RKO (cell line): Measurements from ENCODE around the gene MYO9B.
"Not testable (repeated sequence)": the region's sequence is repeated elsewhere in the genome, so short reads cannot be mapped to it uniquely, and the experiment has no call there.

ENCODE experiments used
- DNase-seq: peaks from one replicate; pipeline ENCODE4 v3.0.0-alpha.2; 2016; ENCODE audit warnings: low spot score

The MYO9B gene

GRCh38 chr19:17144771-17145170, 69.2 kb downstream of the MYO9B start:
- not testable (repeated sequence) for DNase-seq

DNA sequence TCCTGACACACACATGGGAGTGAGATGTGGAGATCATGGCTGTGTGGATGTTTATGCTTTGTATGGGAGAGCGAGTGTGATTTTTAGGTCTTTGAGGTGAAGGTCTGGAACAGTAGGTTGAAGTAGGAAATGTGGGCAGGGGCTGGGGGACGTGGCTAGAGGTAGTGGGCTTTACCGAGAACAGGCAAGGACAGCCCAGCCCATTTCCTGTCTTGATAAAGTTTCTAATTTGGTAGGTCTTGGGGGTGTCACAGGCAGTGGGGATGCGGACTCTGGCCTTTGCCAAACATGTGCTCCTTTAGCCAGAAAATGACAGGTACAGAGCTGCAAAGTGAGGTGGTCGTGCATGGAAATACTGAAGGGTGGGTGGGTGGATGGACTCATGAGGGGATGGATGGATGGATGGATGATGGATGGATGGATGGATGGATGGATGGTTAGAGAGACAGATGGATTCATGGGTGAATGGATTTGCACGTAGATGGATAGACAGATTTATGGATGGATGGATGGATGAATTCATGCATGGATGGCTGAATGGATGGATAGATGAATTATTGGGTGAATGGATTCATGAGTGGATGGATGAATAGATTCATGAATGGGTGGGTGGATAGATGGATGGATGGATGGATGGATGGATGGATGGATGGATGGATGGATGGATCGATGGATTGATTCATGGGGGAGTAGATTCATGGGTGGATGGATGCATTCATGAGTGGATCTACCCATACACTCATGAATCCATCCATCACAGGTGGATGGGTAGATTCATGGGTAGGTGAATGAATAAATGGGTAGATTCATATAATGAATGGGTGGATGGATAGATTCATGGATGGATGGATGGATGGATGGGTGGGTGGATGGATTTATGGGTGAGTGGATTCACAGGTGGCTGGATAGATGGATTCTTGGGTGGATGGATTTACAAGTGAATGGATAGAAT, 70.2 kb downstream of the MYO9B start:
- DNase-seq = no peak

DNA sequence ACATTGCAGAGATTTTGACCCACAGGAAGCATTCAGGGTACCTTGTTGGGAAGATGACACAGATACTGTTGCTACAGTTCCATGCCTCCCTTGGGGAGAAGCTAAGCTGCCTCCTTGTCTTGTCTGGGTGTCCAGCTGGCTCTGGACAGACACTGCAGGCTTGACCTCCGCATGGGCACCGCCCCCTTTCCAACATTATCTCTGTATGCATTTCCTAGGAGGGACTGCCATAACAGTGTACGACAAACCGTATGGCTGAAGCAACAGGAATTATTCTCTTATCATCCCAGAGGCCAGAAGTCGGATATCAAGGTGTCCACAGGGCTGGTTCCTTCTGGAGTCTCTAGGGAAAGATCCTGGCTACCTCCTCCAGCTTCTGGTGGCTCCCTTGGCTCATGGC, 72.6 kb downstream of the MYO9B start:
- no peak for DNase-seq

DNA sequence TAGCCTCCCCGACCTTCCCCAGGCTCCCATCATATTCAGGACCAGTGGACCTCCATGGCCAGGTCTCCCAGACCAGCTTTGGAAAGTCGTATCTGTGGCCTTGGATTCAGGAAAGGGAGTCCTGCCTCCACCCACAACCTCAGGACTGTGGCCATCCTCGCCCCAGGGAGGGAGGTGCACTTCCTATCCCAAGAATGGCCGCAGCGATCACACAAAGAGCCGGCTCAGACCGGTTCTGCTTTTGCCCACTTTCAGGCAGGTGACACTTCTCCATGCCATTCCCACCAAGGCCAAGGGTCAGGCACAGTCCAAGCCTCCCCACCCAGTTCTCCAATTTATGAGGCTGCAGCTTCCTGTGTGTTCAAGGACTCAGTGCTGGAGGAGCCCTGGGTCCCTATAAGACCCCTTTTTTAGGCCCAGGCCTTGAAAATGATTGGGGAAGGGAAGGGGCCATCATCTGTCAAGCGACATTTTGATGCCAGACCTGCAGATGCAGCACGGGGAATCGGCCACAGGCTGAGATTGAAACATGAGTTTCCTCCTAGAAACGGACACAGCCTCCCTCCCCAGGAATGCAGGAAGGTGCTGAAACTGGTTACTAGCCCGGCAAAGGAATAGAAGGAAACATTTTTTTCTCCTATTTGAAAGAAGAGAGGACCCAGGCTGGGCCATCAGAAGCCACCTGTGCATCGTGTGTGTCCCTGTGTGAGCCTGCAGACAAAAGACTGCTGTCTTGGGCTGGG, 74.0 kb downstream of the MYO9B start:
- no peak for DNase-seq

GRCh38 chr19:17153996-17154395, 78.4 kb downstream of the MYO9B start:
- DNase-seq = no peak

- no peak for DNase-seq
Observed at GRCh38 chr19:17155251-17155650, 79.7 kb downstream of the MYO9B start.

- no peak for DNase-seq
Observed at GRCh38 chr19:17156296-17156946, 80.8 kb downstream of the MYO9B start.

DNA sequence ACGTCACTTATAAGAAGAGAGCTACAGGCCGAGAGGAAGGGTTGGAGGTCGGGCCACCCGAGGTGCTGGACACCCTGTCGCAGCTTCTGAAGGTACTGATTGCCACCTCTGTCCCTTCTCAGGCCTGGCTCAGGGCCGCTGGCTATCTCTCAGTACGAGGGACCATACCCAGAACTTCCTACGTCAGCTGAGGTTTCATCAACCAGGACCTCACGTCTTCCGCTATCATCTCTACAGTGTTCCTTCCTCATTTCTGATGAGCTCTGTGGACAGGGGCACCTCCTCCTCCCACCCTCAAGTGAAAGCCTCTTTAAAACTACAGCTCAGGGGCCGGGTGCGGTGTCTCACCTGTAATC, 81.3 kb downstream of the MYO9B start:
- no peak for DNase-seq

DNA sequence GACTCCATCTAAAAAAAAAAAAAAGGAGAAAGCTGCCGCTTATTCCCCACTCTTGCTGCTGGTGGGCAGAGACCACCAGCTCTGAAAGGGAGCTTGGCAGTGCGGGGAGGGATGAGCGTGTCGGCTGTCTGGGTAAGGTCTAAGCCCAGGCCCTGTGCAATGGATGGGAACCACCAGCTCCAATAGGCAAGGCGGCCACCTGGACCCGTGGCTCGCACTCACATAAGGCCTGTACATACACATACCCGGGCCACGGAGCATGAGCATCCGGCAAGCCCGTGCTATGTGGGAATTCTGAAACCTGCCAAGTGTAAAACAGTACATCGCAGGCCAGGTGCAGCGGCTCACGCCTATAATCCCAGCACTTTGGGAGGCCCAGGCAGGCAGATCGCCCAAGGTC, 83.0 kb downstream of the MYO9B start:
- DNase-seq = no peak

GRCh38 chr19:17159466-17160393, 84.2 kb downstream of the MYO9B start:
- no peak for DNase-seq

GRCh38 chr19:17160908-17161307, 85.3 kb downstream of the MYO9B start:
- DNase-seq = no peak

- DNase-seq = not testable (repeated sequence)
Observed at GRCh38 chr19:17162131-17162530, 86.6 kb downstream of the MYO9B start.

DNA sequence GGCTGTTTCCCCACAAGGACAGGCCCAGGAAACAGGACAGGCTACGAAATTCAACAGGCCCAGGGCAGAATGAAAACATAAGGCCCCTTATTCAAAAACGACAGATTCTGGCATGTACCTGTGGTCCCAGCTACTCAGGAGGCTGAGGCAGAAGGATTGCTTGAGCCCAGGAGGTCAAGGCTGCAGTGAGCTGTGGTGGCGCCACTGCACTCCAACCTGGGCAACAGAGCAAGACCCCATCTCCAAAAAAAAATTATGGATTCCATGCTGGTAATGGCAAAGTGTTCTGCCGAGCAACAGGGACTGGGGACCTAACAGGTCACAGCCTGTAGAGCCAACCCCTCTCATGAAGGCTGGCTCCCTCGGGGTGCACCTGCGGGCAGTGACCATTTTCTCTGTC, 87.0 kb downstream of the MYO9B start:
- DNase-seq = no peak

- DNase-seq = no peak
Observed at GRCh38 chr19:17163652-17164051, 88.1 kb downstream of the MYO9B start.

DNA sequence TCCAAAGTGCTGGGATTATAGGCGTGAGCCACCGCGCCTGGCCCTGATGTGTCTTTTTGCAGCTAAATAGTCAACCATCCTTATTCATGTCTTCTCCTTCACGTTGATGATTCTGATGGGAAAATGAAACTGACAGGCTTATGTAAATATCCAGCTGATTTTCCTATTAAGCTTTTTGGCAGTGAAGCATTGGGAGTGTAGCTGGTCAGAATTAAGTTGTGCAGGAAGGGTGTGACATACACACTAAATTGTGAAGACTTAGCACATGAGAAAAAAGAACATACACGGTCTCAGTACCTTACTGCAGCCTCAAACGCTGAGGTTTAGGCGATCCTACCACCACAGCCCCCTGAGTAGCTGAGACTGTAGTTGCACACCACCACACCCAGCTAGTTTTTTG, 89.1 kb downstream of the MYO9B start:
- no peak for DNase-seq

GRCh38 chr19:17165715-17166114, 90.1 kb downstream of the MYO9B start:
- DNase-seq = no peak

DNA sequence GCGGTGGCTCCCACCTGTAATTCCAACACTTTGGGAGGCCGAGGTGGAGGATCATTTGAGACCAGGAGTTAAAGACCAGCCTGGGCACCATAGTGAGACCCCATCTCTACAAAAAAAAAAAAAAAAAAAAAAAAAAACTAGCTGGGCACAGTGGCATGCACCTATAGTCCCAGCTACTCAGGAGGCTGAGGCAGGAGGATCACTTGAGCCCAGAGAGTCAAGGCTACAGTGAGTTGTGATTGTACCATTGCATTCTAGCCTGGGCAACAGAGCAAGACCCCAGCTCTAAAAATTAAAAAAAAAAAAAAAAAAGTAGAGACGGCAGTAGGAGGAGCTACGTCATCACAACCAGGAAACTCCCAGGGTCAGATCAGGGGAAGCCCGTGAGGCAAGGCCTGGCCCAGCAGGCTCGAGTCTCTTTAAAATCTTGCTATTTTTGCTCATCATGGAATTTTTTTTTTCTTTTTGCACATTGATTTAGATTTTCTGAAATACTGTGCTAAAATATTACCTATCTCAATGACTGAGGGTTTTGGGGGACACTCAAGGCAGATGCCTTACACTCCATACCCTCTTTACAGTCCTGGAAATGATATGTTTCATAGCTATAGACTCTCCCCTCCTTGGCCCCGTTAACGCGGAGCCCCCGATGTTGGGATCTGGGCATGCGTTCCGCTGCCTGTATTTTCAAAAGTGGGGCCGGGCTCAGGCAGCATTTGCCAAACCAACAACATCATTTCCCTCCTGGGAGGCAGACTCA, 95.1 kb downstream of the MYO9B start:
- no peak for DNase-seq

GRCh38 chr19:17171874-17172273, 96.3 kb downstream of the MYO9B start:
- DNase-seq = no peak

DNA sequence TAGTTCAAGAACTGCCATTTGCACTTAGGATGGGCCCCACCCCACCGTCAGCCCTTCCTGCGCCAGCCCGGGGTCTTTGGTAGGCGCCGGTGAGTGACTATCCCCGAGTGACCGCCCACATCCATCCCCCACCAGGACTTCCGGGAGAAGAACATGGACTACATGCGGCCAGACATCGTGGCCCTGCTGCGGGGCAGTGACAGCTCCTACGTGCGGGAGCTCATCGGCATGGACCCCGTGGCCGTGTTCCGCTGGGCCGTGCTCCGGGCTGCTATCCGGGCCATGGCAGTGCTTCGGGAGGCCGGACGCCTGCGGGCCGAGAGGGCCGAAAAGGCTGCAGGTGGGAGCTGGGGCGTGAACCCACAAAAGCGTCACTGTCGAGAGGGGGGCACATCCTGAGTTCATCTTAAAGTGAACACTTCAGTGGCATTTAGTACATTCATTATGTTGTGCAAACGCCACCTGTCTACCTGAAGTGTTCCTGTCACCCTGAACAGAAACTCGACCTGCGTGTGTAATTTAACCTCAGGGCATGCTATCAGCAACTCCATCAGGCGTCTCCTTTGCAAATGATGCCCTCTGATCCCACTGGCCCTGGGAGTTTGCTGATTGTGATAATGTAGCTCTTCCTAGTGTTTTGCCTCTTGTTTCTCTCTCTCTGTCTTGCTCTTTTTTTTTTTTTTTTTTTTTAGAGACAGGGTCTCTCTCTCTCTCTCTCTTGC, 97.2 kb downstream of the MYO9B start:
- DNase-seq = no peak

GRCh38 chr19:17178291-17178690, 102.7 kb downstream of the MYO9B start:
- no peak for DNase-seq
